HepG2 (cell line): ENCODE measurements around the gene TBC1D22A.

Experiments used
- ATF5 ChIP-seq: sonication (generic); formaldehyde crosslinking; IDR thresholded peaks from 2 replicates; pipeline ENCODE4 v1.4.0; 2020; ENCODE audit warnings: mild to moderate bottlenecking, low read depth, missing genetic modification reagents
- CEBPB ChIP-seq: IDR thresholded peaks from 2 replicates; pipeline ENCODE4 v1.6.1; 2011; ENCODE audit warnings: low read depth, low read length, improper control_type of control experiment, borderline replicate concordance
- GABPA ChIP-seq, 2 experiments: IDR thresholded peaks; 2 replicates each; pipeline ENCODE4 v1.6.1; 2011 to 2016; ENCODE audit warnings: low read depth in 2 of 2, low read length in 1 of 2, missing biosample characterization in 1 of 2, missing genetic modification characterization in 1 of 2
- POLR2A ChIP-seq, 2 experiments: IDR thresholded peaks; 2 replicates each; pipeline ENCODE4 v1.6.1; 2011; ENCODE audit warnings: low read depth in 2 of 2, low read length in 2 of 2, mild to moderate bottlenecking in 1 of 2, moderate library complexity in 1 of 2; ENCODE audit not compliant: insufficient read depth in 1 of 2
- ZNF761 ChIP-seq: sonication (generic); formaldehyde crosslinking; conservative IDR thresholded peaks from 2 replicates; pipeline ENCODE4 v1.4.0; 2020; ENCODE audit warnings: mild to moderate bottlenecking, missing genetic modification reagents
- TF ChIP-seq, protein P1 (sequence below): sonication (generic); formaldehyde crosslinking; IDR thresholded peaks from 2 replicates; pipeline ENCODE4 v1.5.0; 2020; ENCODE audit warnings: mild to moderate bottlenecking, missing genetic modification reagents, moderate library complexity

DNA sequence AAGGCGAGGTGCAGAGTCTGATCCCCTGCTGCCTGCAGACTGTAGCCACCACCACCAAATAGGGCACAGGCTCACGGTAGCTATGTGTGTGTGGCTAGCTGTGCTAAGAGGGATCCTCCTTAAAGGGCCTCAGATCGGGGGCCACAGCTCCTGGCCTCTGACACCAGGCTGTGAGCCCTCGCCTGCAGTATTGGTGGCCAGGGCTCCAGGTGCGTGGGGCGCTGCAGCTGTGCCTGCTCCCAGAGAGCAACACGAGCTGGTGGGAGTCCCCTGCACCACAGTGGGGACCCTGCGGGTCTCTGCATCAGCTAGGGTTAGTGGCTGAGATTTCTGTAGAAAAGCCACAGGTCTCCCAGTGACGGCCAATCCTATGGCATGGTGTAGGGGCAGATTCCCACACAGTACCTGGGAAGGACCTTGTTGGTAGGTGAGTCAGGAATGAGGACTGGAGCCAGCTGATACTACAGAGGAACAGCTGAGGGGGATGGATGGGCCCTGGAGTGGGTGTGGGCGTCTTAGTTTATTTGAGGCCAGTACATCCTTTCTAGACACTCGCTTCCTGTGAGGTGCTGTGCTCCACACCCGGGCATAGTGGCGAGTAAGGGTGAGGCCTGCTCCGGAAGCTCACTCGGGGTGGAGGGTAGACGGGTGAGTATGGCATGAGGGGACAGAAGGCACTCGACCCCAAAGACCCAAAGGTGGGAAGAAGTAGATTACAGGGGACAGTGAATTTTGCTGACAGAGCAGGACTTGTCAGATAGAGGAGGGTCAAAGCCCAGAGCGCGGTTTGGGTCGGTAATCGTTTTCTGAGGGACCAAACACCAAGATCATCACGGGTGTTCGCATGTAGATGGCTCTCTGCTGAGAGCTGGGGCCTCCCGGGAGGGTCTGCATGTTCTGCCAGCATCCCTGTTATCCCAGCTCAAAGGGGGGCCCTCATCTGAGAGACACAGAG, 212.5 kb downstream of the TBC1D22A start:
- TF ChIP-seq, protein P1, sequence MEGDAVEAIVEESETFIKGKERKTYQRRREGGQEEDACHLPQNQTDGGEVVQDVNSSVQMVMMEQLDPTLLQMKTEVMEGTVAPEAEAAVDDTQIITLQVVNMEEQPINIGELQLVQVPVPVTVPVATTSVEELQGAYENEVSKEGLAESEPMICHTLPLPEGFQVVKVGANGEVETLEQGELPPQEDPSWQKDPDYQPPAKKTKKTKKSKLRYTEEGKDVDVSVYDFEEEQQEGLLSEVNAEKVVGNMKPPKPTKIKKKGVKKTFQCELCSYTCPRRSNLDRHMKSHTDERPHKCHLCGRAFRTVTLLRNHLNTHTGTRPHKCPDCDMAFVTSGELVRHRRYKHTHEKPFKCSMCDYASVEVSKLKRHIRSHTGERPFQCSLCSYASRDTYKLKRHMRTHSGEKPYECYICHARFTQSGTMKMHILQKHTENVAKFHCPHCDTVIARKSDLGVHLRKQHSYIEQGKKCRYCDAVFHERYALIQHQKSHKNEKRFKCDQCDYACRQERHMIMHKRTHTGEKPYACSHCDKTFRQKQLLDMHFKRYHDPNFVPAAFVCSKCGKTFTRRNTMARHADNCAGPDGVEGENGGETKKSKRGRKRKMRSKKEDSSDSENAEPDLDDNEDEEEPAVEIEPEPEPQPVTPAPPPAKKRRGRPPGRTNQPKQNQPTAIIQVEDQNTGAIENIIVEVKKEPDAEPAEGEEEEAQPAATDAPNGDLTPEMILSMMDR (CRISPR knock-in tag), result no peak
- TF ChIP-seq ATF5 (no peak), GABPA (IDR thresholded peaks at IDR 0.05; ENCODE audit: low read depth, low read length) (no peak), GABPA (CRISPR knock-in tag; IDR thresholded peaks at IDR 0.05; ENCODE audit: low read depth) (no peak), ZNF761 (CRISPR knock-in tag) (no peak), CEBPB (no peak), POLR2A (IDR thresholded peaks at IDR 0.05; ENCODE audit: insufficient read depth in 1 of 2, low read depth in 2 of 2, low read length in 2 of 2) (no peak)
